ENCODE data around the gene MARVELD3. TPM values are rescaled to one million over a fixed set of nuclear protein-coding genes. Genes with fewer than 3 reads are reported as not detected.
A peak's percentile ranks its signal among the peaks of the same experiment; 100 is the strongest.
"Not testable (repeated sequence)": the region's sequence is repeated elsewhere in the genome, so short reads cannot be mapped to it uniquely, and the experiment has no call there.

Gene MARVELD3, protein sequence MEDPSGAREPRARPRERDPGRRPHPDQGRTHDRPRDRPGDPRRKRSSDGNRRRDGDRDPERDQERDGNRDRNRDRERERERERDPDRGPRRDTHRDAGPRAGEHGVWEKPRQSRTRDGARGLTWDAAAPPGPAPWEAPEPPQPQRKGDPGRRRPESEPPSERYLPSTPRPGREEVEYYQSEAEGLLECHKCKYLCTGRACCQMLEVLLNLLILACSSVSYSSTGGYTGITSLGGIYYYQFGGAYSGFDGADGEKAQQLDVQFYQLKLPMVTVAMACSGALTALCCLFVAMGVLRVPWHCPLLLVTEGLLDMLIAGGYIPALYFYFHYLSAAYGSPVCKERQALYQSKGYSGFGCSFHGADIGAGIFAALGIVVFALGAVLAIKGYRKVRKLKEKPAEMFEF
- total RNA-seq (2014; rRNA removed; shearing (Covaris generic)) (not detected in 2 replicates), polyA plus RNA-seq (2016; fragmentation: Nextera tagmentation; extraction: Ambion mirVana) (0.20 TPM in 1 of 2 replicates, not detected in the other)

DNA sequence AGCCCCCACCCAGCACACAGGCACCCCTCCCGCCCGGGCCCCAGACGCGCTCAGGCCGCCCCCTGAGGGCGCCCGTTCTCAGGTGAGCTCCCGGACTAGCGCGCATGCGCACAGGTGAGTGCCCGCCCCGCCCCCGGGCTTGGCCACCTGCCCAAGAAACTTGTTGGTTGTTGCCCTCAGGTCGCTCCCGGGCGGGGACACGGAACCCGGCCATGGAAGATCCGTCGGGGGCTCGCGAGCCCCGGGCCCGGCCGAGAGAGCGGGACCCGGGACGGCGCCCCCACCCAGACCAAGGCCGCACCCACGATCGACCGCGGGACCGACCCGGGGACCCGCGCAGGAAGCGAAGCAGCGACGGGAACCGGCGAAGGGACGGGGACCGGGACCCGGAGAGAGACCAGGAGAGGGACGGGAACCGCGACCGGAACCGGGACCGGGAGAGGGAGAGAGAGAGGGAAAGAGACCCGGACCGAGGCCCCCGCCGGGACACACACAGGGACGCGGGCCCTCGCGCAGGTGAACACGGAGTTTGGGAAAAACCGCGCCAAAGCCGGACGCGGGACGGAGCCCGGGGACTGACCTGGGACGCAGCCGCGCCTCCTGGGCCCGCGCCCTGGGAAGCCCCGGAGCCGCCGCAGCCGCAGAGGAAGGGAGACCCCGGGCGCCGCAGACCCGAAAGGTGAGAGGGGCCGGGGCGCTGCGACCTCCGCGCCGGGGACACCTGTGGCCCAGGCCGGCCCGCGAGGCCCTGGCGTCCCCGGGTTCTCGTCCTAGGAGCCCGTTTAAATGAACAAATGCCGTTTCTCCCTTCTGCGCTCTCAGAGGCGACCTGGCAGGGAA lies at the start of gene MARVELD3:
MARVELD3 (plus strand) TSS at position 167 of the 840 bp plus-strand sequence; CDS start at position 213, 46 bp downstream.
- H3K9me2 ChIP-seq (ENCODE audit: insufficient read depth): no peaks in the 10 kb centered on the region
- H3K4me1 ChIP-seq (ENCODE audit: insufficient read depth): no peaks in the 10 kb centered on the region
- no peaks in the 10 kb centered on the region for H3K79me2 ChIP-seq (ENCODE audit: insufficient read depth)
- H3K4me2 ChIP-seq (ENCODE audit: unreplicated experiment): peak within 1 kb of the TSS; percentile 65
- WGBS, 2 experiments (ENCODE audit: low coverage in 1 of 2, low lambda C conversion rate in 2 of 2, missing lambda C conversion rate in 2 of 2): 2 to 6% methylated on average over 26 to 88 of the region's 98 CpGs
- H3K9me3 ChIP-seq (ENCODE audit: low read depth): no peaks in the 10 kb centered on the region
- in situ Hi-C loops (cut with MboI): no loop called here
- H2AFZ ChIP-seq: peak within 1 kb of the TSS; percentile 48
- H3K27ac ChIP-seq: no peak within 1 kb of the TSS
- H3K27me3 ChIP-seq (replicated peaks; ENCODE audit: insufficient read depth): peaks cover 24% of the 10 kb centered on the region
- DNase-seq: peak; percentile 14
- peak within 1 kb of the TSS; percentile 58 for H3K4me3 ChIP-seq
- no peaks in the 10 kb centered on the region for H3F3A ChIP-seq (ENCODE audit: insufficient read depth)
- H3K9ac ChIP-seq: no peak within 1 kb of the TSS
- H4K20me1 ChIP-seq (ENCODE audit: insufficient read depth): no peaks in the 10 kb centered on the region
- no peaks in the 10 kb centered on the region for H3K36me3 ChIP-seq (ENCODE audit: low read depth)
- peak; percentile 88 for TF ChIP-seq EZH2 (IDR thresholded peaks at IDR 0.05; ENCODE audit: insufficient read depth, poor library complexity, severe bottlenecking)
- TF ChIP-seq EZH2phosphoT487 (IDR thresholded peaks at IDR 0.05; ENCODE audit: insufficient read depth, low read depth): no peak

- TF ChIP-seq EZH2 (IDR thresholded peaks at IDR 0.05; ENCODE audit: insufficient read depth, poor library complexity, severe bottlenecking) (no peak), EZH2phosphoT487 (IDR thresholded peaks at IDR 0.05; ENCODE audit: insufficient read depth, low read depth) (no peak)
- Histone ChIP-seq H3K36me3 (ENCODE audit: low read depth) (no peaks in the 10 kb centered on the region), H3F3A (ENCODE audit: insufficient read depth) (no peaks in the 10 kb centered on the region), H4K20me1 (ENCODE audit: insufficient read depth) (no peaks in the 10 kb centered on the region), H3K9me3 (ENCODE audit: low read depth) (no peaks in the 10 kb centered on the region), H3K27ac (no peak within 1 kb of the TSS), H2AFZ (no peak within 1 kb of the TSS), H3K9me2 (ENCODE audit: insufficient read depth) (no peaks in the 10 kb centered on the region), H3K4me3 (no peak within 1 kb of the TSS), H3K27me3 (replicated peaks; ENCODE audit: insufficient read depth) (peaks cover 15% of the 10 kb centered on the region; the same call in 1 of the 2 replicates), H3K79me2 (ENCODE audit: insufficient read depth) (no peaks in the 10 kb centered on the region), H3K4me2 (ENCODE audit: unreplicated experiment) (no peak within 1 kb of the TSS), H3K9ac (no peak within 1 kb of the TSS), H3K4me1 (ENCODE audit: insufficient read depth) (no peaks in the 10 kb centered on the region)
- in situ Hi-C loops (cut with MboI): no loop called here
- no peak for DNase-seq
- WGBS, 2 experiments (ENCODE audit: low coverage in 1 of 2, low lambda C conversion rate in 2 of 2, missing lambda C conversion rate in 2 of 2): 10 to 14% methylated on average over 3 of the region's 3 CpGs
These were observed 49.0 kb upstream of the MARVELD3 start, which contains the start of gene TAT for GRCh38 chr16:71576971-71577370. TSS of gene TAT (minus strand) at chr16:71577092. CDS start at chr16:71576415, 677 bp downstream.

GRCh38 chr16:71582553-71582848 lies 43.5 kb upstream of the MARVELD3 start:
- in situ Hi-C loops (cut with MboI); DNase-seq: not testable (repeated sequence)
- 50% methylated on average over 5 of the region's 5 CpGs for WGBS, 2 experiments (ENCODE audit: low coverage in 1 of 2, low lambda C conversion rate in 2 of 2, missing lambda C conversion rate in 2 of 2)

GRCh38 chr16:71584543-71585317 lies 41.3 kb upstream of the MARVELD3 start:
- no peaks in the 10 kb centered on the region for H3K9me2 ChIP-seq (ENCODE audit: insufficient read depth)
- in situ Hi-C loops (cut with MboI): no loop called here
- no peaks in the 10 kb centered on the region for H3K4me1 ChIP-seq (ENCODE audit: insufficient read depth)
- no peaks in the 10 kb centered on the region for H3F3A ChIP-seq (ENCODE audit: insufficient read depth)
- 0 out of 2 replicates have a peak, but pooled peaks cover 14% of the 10 kb centered on the region for H3K27me3 ChIP-seq (replicated peaks; ENCODE audit: insufficient read depth)
- 61 to 62% methylated on average over 3 of the region's 3 CpGs for WGBS, 2 experiments (ENCODE audit: low coverage in 1 of 2, low lambda C conversion rate in 2 of 2, missing lambda C conversion rate in 2 of 2)
- H4K20me1 ChIP-seq (ENCODE audit: insufficient read depth): no peaks in the 10 kb centered on the region
- no peak overlapping the region for H3K4me3 ChIP-seq
- H3K4me2 ChIP-seq (ENCODE audit: unreplicated experiment): no peak overlapping the region
- no peaks in the 10 kb centered on the region for H3K79me2 ChIP-seq (ENCODE audit: insufficient read depth)
- H3K9me3 ChIP-seq (ENCODE audit: low read depth): no peaks in the 10 kb centered on the region
- H3K36me3 ChIP-seq (ENCODE audit: low read depth): no peaks in the 10 kb centered on the region
- TF ChIP-seq EZH2phosphoT487 (IDR thresholded peaks at IDR 0.05; ENCODE audit: insufficient read depth, low read depth): no peak
- TF ChIP-seq EZH2 (IDR thresholded peaks at IDR 0.05; ENCODE audit: insufficient read depth, poor library complexity, severe bottlenecking): no peak
- H3K9ac ChIP-seq: no peak overlapping the region
- DNase-seq: no peak
- H2AFZ ChIP-seq: no peak overlapping the region
- H3K27ac ChIP-seq: no peak overlapping the region

More at GRCh38 chr16:71582553-71582848, 43.5 kb upstream of the MARVELD3 start:
- H3K9me3 ChIP-seq (ENCODE audit: low read depth); H3K27ac ChIP-seq; H3K79me2 ChIP-seq (ENCODE audit: insufficient read depth); H3K4me1 ChIP-seq (ENCODE audit: insufficient read depth); H3K4me3 ChIP-seq; H3K27me3 ChIP-seq (replicated peaks; ENCODE audit: insufficient read depth); H3K4me2 ChIP-seq (ENCODE audit: unreplicated experiment); H3K9me2 ChIP-seq (ENCODE audit: insufficient read depth); H2AFZ ChIP-seq; H3K9ac ChIP-seq; H3F3A ChIP-seq (ENCODE audit: insufficient read depth); H3K36me3 ChIP-seq (ENCODE audit: low read depth); H4K20me1 ChIP-seq (ENCODE audit: insufficient read depth): not testable (repeated sequence)
